Astrocyte (in vitro differentiated cells and primary cell): ENCODE measurements around the gene BRIX1. TPM values are rescaled to one million over a fixed set of nuclear protein-coding genes. Genes with fewer than 3 reads are reported as not detected.
"Not testable (repeated sequence)": the region's sequence is repeated elsewhere in the genome, so short reads cannot be mapped to it uniquely, and the experiment has no call there.

Experiments used
- DNase-seq: peaks from one replicate; pipeline ENCODE4 v3.0.0-alpha.2; 2010; ENCODE audit warnings: low read depth
- FAIRE-seq: peaks from 2 replicates; lab custom pipeline; 2011; peaks lifted over from hg19 to GRCh38; lab: Jason Lieb, UNC
- H2AFZ ChIP-seq: 2 replicates; pipeline ENCODE4 v1.6.0; 2012; ENCODE audit warnings: low read depth, low read length, inconsistent platforms
- H3K27ac ChIP-seq: 2 replicates; pipeline ENCODE4 v1.5.1; 2011; ENCODE audit warnings: low read depth, low read length, inconsistent platforms
- H3K27me3 ChIP-seq: 2 replicates; pipeline ENCODE4 v1.6.0; 2011; ENCODE audit warnings: low read length, inconsistent platforms; ENCODE audit not compliant: insufficient read depth
- H3K36me3 ChIP-seq: 2 replicates; pipeline ENCODE4 v1.5.1; 2011; ENCODE audit warnings: low read length, inconsistent platforms; ENCODE audit not compliant: insufficient read depth
- H3K4me1 ChIP-seq: 2 replicates; pipeline ENCODE4 v1.5.1; 2011; ENCODE audit warnings: low read length, inconsistent platforms; ENCODE audit not compliant: insufficient read depth
- H3K4me2 ChIP-seq: 2 replicates; pipeline ENCODE4 v1.6.0; 2012; ENCODE audit warnings: low read length, inconsistent platforms
- H3K4me3 ChIP-seq: 2 replicates; pipeline ENCODE4 v1.5.1; 2011; ENCODE audit warnings: low read depth, mild to moderate bottlenecking, low read length, inconsistent platforms; ENCODE audit not compliant: insufficient read depth
- H3K79me2 ChIP-seq: 2 replicates; pipeline ENCODE4 v1.6.0; 2012; ENCODE audit warnings: mild to moderate bottlenecking, low read length, inconsistent platforms; ENCODE audit not compliant: insufficient read depth
- H3K9ac ChIP-seq: 2 replicates; pipeline ENCODE4 v1.6.0; 2012; ENCODE audit warnings: mild to moderate bottlenecking, low read length, inconsistent platforms
- H3K9me3 ChIP-seq: 2 replicates; pipeline ENCODE4 v1.5.1; 2012; ENCODE audit warnings: low read depth, mild to moderate bottlenecking, low read length, inconsistent platforms; ENCODE audit not compliant: insufficient read depth
- H4K20me1 ChIP-seq: 2 replicates; pipeline ENCODE4 v1.6.0; 2012; ENCODE audit warnings: low read length, inconsistent platforms; ENCODE audit not compliant: insufficient read depth
- H3K27ac Mint-ChIP-seq: one replicate; pipeline ENCODE4 v1.8.0; 2021; ENCODE audit warnings: mild to moderate bottlenecking, mixed read lengths; ENCODE audit not compliant: unreplicated experiment
- H3K27me3 Mint-ChIP-seq: one replicate; pipeline ENCODE4 v1.8.0; 2021; ENCODE audit warnings: low read depth, mixed read lengths; ENCODE audit not compliant: unreplicated experiment
- H3K36me3 Mint-ChIP-seq: one replicate; pipeline ENCODE4 v1.8.0; 2021; ENCODE audit warnings: low read depth, mixed read lengths; ENCODE audit not compliant: unreplicated experiment
- H3K4me1 Mint-ChIP-seq: one replicate; pipeline ENCODE4 v1.8.0; 2021; ENCODE audit warnings: low read depth, mixed read lengths; ENCODE audit not compliant: unreplicated experiment
- H3K4me3 Mint-ChIP-seq: one replicate; pipeline ENCODE4 v1.8.0; 2021; ENCODE audit warnings: mild to moderate bottlenecking, moderate library complexity, mixed read lengths; ENCODE audit not compliant: unreplicated experiment
- H3K9me3 Mint-ChIP-seq: one replicate; pipeline ENCODE4 v1.8.0; 2021; ENCODE audit warnings: mild to moderate bottlenecking, mixed read lengths; ENCODE audit not compliant: unreplicated experiment
- EZH2 ChIP-seq: IDR thresholded peaks from 2 replicates; pipeline ENCODE4 v1.6.1; 2012; ENCODE audit warnings: mild to moderate bottlenecking, low read length, inconsistent platforms; ENCODE audit not compliant: insufficient read depth
- total RNA-seq: library from RNA; stranded (reverse); gene quantifications from 2 replicates; pipeline ENCODE4 v1.2.1, GENCODE V29; 2021
- TF ChIP-seq, protein P1 (sequence below): IDR thresholded peaks from 2 replicates; pipeline ENCODE4 v1.5.1; 2011; ENCODE audit warnings: low read depth, mild to moderate bottlenecking, inconsistent platforms, low read length, moderate library complexity; ENCODE audit not compliant: insufficient read depth

The BRIX1 gene
- total RNA-seq, 1 donor from 2014 or later, result 28.6 TPM

DNA sequence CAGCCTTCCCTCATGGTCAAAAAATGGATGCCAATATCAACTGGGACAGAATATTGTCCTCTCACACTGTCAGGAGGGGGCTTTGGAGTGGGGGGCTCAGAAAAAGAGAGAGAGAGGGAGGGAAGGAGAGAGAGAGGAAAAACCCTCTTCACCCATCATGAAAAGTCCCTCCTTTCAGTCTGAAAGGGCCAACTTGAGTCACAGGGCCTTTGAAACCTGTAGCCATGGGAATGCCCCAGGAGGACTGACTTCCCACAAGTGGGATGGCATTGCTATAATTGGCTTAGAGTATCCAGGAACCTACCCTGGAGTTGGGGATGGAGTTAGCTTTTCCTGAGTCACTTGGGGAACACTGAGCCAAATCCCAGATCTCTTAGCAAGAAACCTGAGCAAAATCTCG is 55.0 kb downstream of the BRIX1 start:
- Mint-ChIP-seq H3K27me3 (no peaks in the 10 kb centered on the region), H3K4me3 (no peak overlapping the region), H3K36me3 (peaks cover 6% of the 10 kb centered on the region), H3K27ac (no peak overlapping the region), H3K9me3 (peaks cover 6% of the 10 kb centered on the region), H3K4me1 (peaks cover 5% of the 10 kb centered on the region)
- H3K27ac ChIP-seq, result no peak overlapping the region
- no peaks in the 10 kb centered on the region for H3K79me2 ChIP-seq
- H3K9me3 ChIP-seq, result no peaks in the 10 kb centered on the region
- no peaks in the 10 kb centered on the region for H3K27me3 ChIP-seq
- H3K4me1 ChIP-seq, result no peaks in the 10 kb centered on the region
- no peak overlapping the region for H2AFZ ChIP-seq
- no peak overlapping the region for H3K4me2 ChIP-seq
- no peak overlapping the region for H3K4me3 ChIP-seq
- DNase-seq, result no peak
- H4K20me1 ChIP-seq, result no peaks in the 10 kb centered on the region
- TF ChIP-seq, protein P1, sequence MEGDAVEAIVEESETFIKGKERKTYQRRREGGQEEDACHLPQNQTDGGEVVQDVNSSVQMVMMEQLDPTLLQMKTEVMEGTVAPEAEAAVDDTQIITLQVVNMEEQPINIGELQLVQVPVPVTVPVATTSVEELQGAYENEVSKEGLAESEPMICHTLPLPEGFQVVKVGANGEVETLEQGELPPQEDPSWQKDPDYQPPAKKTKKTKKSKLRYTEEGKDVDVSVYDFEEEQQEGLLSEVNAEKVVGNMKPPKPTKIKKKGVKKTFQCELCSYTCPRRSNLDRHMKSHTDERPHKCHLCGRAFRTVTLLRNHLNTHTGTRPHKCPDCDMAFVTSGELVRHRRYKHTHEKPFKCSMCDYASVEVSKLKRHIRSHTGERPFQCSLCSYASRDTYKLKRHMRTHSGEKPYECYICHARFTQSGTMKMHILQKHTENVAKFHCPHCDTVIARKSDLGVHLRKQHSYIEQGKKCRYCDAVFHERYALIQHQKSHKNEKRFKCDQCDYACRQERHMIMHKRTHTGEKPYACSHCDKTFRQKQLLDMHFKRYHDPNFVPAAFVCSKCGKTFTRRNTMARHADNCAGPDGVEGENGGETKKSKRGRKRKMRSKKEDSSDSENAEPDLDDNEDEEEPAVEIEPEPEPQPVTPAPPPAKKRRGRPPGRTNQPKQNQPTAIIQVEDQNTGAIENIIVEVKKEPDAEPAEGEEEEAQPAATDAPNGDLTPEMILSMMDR, result no peak
- TF ChIP-seq EZH2, result no peak
- no peak for FAIRE-seq
- no peaks in the 10 kb centered on the region for H3K36me3 ChIP-seq
- no peak overlapping the region for H3K9ac ChIP-seq

DNA sequence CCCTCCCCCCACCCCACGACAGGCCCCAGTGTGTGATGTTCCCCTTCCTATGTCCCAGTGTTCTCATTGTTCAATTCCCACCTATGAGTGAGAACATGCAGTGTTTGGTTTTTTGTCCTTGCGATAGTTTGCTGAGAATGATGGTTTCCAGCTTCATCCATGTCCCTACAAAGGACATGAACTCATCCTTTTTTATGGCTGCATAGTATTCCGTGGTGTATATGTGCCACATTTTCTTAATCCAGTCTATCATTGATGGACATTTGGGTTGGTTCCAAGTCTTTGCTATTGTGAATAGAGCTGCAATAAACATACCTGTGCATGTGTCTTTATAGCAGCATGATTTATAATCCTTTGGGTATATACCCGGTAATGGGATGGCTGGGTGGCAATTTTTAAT is 56.1 kb downstream of the BRIX1 start:
- FAIRE-seq, H3K27ac ChIP-seq, H3K9ac ChIP-seq, H4K20me1 ChIP-seq, H3K27me3 Mint-ChIP-seq, H3K4me1 ChIP-seq, H3K4me3 Mint-ChIP-seq, DNase-seq, H3K36me3 Mint-ChIP-seq, H3K4me3 ChIP-seq, H2AFZ ChIP-seq, H3K36me3 ChIP-seq, H3K4me2 ChIP-seq, H3K9me3 Mint-ChIP-seq, H3K27ac Mint-ChIP-seq, H3K79me2 ChIP-seq, H3K27me3 ChIP-seq, H3K9me3 ChIP-seq: not testable (repeated sequence)
- peaks cover 13% of the 10 kb centered on the region for H3K4me1 Mint-ChIP-seq

Other genes starting within 250 kb of the BRIX1 start
- gene TTC23L, start 76.5 kb upstream of the BRIX1 start, total RNA-seq, result 0.16 and 1.2 TPM in 2 replicates
- 19.7 and 20.2 TPM in 2 replicates for gene RAD1, start 207 bp upstream of the BRIX1 start, total RNA-seq
- 58.9 and 66.4 TPM in 2 replicates for gene DNAJC21, start 13.8 kb downstream of the BRIX1 start, total RNA-seq
- gene AGXT2, start 132.2 kb downstream of the BRIX1 start, total RNA-seq, result not detected in 2 replicates